Bronchial epithelial cell (primary cell): ENCODE results near the gene MINPP1. TPM values are rescaled to one million over a fixed set of nuclear protein-coding genes. Genes with fewer than 3 reads are reported as not detected.

Experiments
- DNase-seq: peaks from one replicate; pipeline ENCODE4 v3.0.0-alpha.2; 2010; ENCODE audit warnings: low read depth
- FAIRE-seq: peaks from 2 replicates; lab custom pipeline; 2011; peaks lifted over from hg19 to GRCh38; lab: Jason Lieb, UNC
- H3K27me3 ChIP-seq: 2 replicates; pipeline ENCODE4 v1.5.1; 2011; ENCODE audit warnings: low read length; ENCODE audit not compliant: control insufficient read depth, insufficient read depth
- H3K36me3 ChIP-seq: 2 replicates; pipeline ENCODE4 v1.5.1; 2011; ENCODE audit warnings: low read length; ENCODE audit not compliant: control insufficient read depth, insufficient read depth
- H3K4me3 ChIP-seq: 2 replicates; pipeline ENCODE4 v1.5.1; 2011; ENCODE audit warnings: mild to moderate bottlenecking, low read depth, low read length, control low read depth
- CTCF ChIP-seq: IDR thresholded peaks from 2 replicates; pipeline ENCODE4 v1.5.1; 2011; ENCODE audit warnings: mild to moderate bottlenecking, moderate library complexity, low read length, control low read depth, inconsistent platforms; ENCODE audit not compliant: insufficient read depth, severe bottlenecking
- total RNA-seq: library from RNA; depleted of rRNA; stranded (reverse); fragments of >200 nt; gene quantifications from 2 replicates; pipeline ENCODE4 v1.2.1, GENCODE V29; 2014

The MINPP1 gene
- total RNA-seq, 1 donor from 2014 or later: 12.1 TPM

- no peak for FAIRE-seq
- H3K4me3 ChIP-seq: no peak overlapping the region
Observed at GRCh38 chr10:87546210-87546609, 41.5 kb downstream of the MINPP1 start.

GRCh38 chr10:87546971-87547413 is 42.3 kb downstream of the MINPP1 start:
- no peak overlapping the region for H3K4me3 ChIP-seq
- H3K27me3 ChIP-seq: no peaks in the 10 kb centered on the region
- DNase-seq (no peak), FAIRE-seq (no peak)
- H3K36me3 ChIP-seq: peaks cover 1% of the 10 kb centered on the region
- no peak for TF ChIP-seq CTCF

More at GRCh38 chr10:87546210-87546609, 41.5 kb downstream of the MINPP1 start:
- no peak for DNase-seq
- Histone ChIP-seq H3K27me3 (no peaks in the 10 kb centered on the region), H3K36me3 (peaks cover 1% of the 10 kb centered on the region)
- TF ChIP-seq CTCF: no peak

- DNase-seq (peak; percentile 44), FAIRE-seq (no peak)
- H3K36me3 ChIP-seq: peaks cover under 1% of the 10 kb centered on the region
- no peak overlapping the region for H3K4me3 ChIP-seq
- H3K27me3 ChIP-seq: no peaks in the 10 kb centered on the region
- no peak for TF ChIP-seq CTCF
Observed at GRCh38 chr10:87547734-87548311, 43.1 kb downstream of the MINPP1 start.

GRCh38 chr10:87550741-87551140 is 46.0 kb downstream of the MINPP1 start:
- Histone ChIP-seq H3K36me3 (no peaks in the 10 kb centered on the region), H3K27me3 (no peaks in the 10 kb centered on the region), H3K4me3 (no peak overlapping the region)
- TF ChIP-seq CTCF: no peak
- FAIRE-seq (no peak), DNase-seq (no peak)

DNA sequence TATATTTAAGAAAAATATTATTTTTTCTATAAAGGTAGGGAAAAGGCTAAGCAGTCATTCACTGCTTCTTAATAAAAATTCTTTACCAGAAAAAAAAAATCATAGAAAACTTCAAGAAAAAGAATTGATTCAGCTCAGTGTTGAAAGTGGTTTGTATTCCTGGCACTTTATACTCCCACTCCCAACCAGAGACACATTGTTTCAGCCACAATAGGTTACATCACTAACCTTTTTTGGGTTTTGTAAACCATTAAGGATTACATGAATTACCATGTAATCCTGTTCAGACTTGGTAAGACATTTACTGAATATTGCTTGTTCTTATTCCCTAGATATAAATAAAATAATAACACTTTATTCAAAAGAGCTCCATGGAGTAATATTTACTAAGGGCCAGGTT is 46.6 kb downstream of the MINPP1 start:
- no peak for FAIRE-seq
- Histone ChIP-seq H3K27me3 (no peaks in the 10 kb centered on the region), H3K4me3 (no peak overlapping the region), H3K36me3 (no peaks in the 10 kb centered on the region)
- no peak for TF ChIP-seq CTCF
- DNase-seq: no peak
